HUES6 (cell line): Measurements from ENCODE around the gene EML6.

Source experiments
- H3K27ac ChIP-seq: 2 replicates; pipeline ENCODE4 v1.7.0; 2013; ENCODE audit warnings: low read depth, mild to moderate bottlenecking, low read length, inconsistent platforms
- H3K27me3 ChIP-seq: 2 replicates; pipeline ENCODE4 v1.6.1; 2013; ENCODE audit warnings: low read length; ENCODE audit not compliant: control insufficient read depth, insufficient read depth
- H3K36me3 ChIP-seq: 2 replicates; pipeline ENCODE4 v1.6.1; 2013; ENCODE audit warnings: low read length; ENCODE audit not compliant: control insufficient read depth, insufficient read depth
- H3K4me1 ChIP-seq: 2 replicates; pipeline ENCODE4 v1.6.1; 2013; ENCODE audit warnings: low read length; ENCODE audit not compliant: control insufficient read depth, insufficient read depth
- H3K4me3 ChIP-seq: 2 replicates; pipeline ENCODE4 v1.5.1; 2013; ENCODE audit warnings: low read depth, low read length
- H3K9ac ChIP-seq: one replicate; pipeline ENCODE4 v1.6.1; 2013; ENCODE audit warnings: mild to moderate bottlenecking, low read length
- H3K9me3 ChIP-seq: 2 replicates; pipeline ENCODE4 v1.6.1; 2013; ENCODE audit warnings: low read depth, low read length; ENCODE audit not compliant: control insufficient read depth, insufficient read depth

The EML6 gene

DNA sequence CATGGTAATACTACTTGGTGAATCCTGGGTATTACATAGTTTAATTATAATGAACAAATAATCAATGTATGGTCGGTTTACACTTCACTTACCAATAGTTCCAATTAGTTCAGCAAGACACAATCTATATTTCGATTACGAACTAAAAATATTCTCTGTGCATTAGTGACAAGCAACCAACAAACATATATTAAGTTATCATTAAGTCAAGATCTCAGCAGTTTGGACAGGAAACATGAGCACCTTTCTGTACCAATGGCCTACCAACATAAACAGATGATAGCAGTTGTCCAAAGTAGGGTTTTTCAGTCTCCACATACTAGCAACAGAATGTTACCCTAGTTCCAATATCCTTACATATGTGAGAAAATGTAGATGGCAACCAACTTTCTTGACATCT, 294.0 kb downstream of the EML6 start:
- Histone ChIP-seq H3K36me3 (peaks cover 14% of the 10 kb centered on the region; the same call in 1 of the 2 replicates), H3K4me3 (no peak overlapping the region), H3K9me3 (no peaks in the 10 kb centered on the region), H3K27me3 (no peaks in the 10 kb centered on the region), H3K9ac (no peak overlapping the region), H3K4me1 (peaks cover 58% of the 10 kb centered on the region), H3K27ac (no peak overlapping the region; the same call in 1 of the 2 replicates)

DNA sequence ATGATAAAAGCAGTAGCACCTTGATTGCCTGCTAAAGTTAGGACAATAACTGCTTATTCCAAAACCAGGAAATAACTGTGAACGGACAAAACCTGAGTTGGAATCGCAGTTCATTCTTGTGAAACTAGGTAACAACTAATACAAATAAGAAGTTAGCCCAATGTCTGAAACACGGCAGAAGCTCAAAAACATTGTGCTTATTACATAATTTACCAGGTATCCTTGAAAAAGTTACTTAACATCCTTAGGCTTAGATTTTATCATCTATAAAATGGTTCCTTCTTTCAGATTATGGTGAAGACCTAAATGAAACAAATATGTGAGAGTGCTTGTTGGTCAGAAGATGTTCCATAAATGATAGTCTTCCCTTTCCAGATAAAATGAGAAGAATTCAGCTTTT, 294.4 kb downstream of the EML6 start:
- no peak overlapping the region for H3K4me3 ChIP-seq
- H3K36me3 ChIP-seq: peaks cover 14% of the 10 kb centered on the region; the same call in 1 of the 2 replicates
- no peaks in the 10 kb centered on the region for H3K9me3 ChIP-seq
- H3K27me3 ChIP-seq: no peaks in the 10 kb centered on the region
- peaks cover 58% of the 10 kb centered on the region for H3K4me1 ChIP-seq
- H3K27ac ChIP-seq: no peak overlapping the region; the same call in 1 of the 2 replicates
- no peak overlapping the region for H3K9ac ChIP-seq

- H3K4me1 ChIP-seq: peaks cover 57% of the 10 kb centered on the region
- H3K36me3 ChIP-seq: peaks cover 14% of the 10 kb centered on the region; the same call in 1 of the 2 replicates
- no peaks in the 10 kb centered on the region for H3K27me3 ChIP-seq
- peak overlapping the region; percentile 85 for H3K27ac ChIP-seq
- no peak overlapping the region for H3K9ac ChIP-seq
- H3K9me3 ChIP-seq: no peaks in the 10 kb centered on the region
- H3K4me3 ChIP-seq: no peak overlapping the region
Measured at GRCh38 chr2:55018619-55019018, 295.2 kb downstream of the EML6 start.

DNA sequence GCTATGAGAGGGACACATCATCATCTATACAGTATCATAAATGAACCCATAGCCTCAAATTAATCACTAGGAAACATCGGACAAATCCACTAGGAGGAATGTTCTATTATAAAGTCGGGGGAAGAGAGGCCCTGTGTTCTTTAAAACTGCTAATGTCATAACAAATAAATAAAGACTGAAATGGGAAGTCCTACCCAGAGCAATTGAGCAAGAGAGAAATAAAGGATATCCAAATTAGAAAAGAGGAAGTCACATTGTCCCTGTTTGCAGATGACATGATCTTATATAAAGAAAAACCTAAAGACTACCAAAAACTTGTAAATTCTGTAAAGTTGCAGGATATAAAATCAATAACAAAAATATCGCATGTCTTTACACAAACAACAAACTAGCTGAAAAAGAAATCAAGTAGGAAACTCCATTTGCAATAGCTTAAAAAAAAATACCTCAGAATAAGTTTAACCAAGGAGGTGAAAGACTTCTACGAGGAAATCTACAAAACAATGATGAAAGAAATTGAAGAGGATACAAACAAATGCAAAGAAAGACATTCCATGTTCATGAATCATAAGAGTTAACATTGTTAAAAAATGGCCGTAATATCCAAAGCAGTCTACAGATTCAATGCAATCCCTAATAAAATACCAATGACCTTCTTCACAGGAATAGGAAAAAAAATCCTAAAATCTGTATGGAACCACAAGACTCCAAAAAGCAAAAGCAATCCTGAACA, 296.2 kb downstream of the EML6 start:
- Histone ChIP-seq H3K9me3 (no peaks in the 10 kb centered on the region), H3K4me1 (peaks cover 55% of the 10 kb centered on the region), H3K27ac (peak overlapping the region; percentile 85), H3K36me3 (peaks cover 14% of the 10 kb centered on the region; the same call in 1 of the 2 replicates), H3K9ac (no peak overlapping the region), H3K4me3 (no peak overlapping the region), H3K27me3 (no peaks in the 10 kb centered on the region)
